H1 (cell line): ENCODE measurements around the gene CCNK. TPM values are rescaled to one million over a fixed set of nuclear protein-coding genes. Genes with fewer than 3 reads are reported as not detected.

Source experiments
- CTCF ChIA-PET: fragments of 300-600 bp; sonication (Branson Sonifier 250); formaldehyde crosslinking; loops from one replicate; lab custom pipeline; 2021; ENCODE audit not compliant: partially characterized antibody; lab: Charles Lee
- POLR2A ChIA-PET: fragments of 300-600 bp; sonication (Branson Sonifier 250); formaldehyde crosslinking; loops from one replicate; lab custom pipeline; 2021; ENCODE audit warnings: inconsistent platforms; ENCODE audit not compliant: partially characterized antibody; lab: Charles Lee
- DNase-seq, 2 experiments: peaks; one replicate each; pipeline versions ENCODE4 v3.0.0 to v3.0.0-alpha.2; 2010 to 2022; ENCODE audit warnings: low spot score in 2 of 2, low read depth in 1 of 2, mixed read lengths in 1 of 2
- FAIRE-seq: peaks from 2 replicates; lab custom pipeline; 2011; peaks lifted over from hg19 to GRCh38; lab: Jason Lieb, UNC
- H2AFZ ChIP-seq: 2 replicates; pipeline ENCODE4 v1.8.1; 2012; ENCODE audit warnings: low read length, inconsistent platforms
- H2AK5ac ChIP-seq: 2 replicates; pipeline ENCODE4 v1.6.1; 2013; ENCODE audit warnings: low read depth, low read length
- H2BK120ac ChIP-seq: replicated peaks from 2 replicates; pipeline ENCODE3; 2013; ENCODE audit warnings: low read depth, low read length, inconsistent platforms
- H2BK12ac ChIP-seq: 2 replicates; pipeline ENCODE4 v1.6.1; 2013; ENCODE audit warnings: low read depth, low read length
- H2BK15ac ChIP-seq: 2 replicates; pipeline ENCODE4 v1.6.1; 2013; ENCODE audit warnings: low read length
- H2BK20ac ChIP-seq: 2 replicates; pipeline ENCODE4 v1.6.1; 2013; ENCODE audit warnings: low read length
- H2BK5ac ChIP-seq: 2 replicates; pipeline ENCODE4 v1.6.1; 2013; ENCODE audit warnings: low read depth, low read length
- H3K14ac ChIP-seq: 2 replicates; pipeline ENCODE4 v1.6.1; 2013; ENCODE audit warnings: inconsistent platforms; ENCODE audit not compliant: insufficient read length
- H3K18ac ChIP-seq: 2 replicates; pipeline ENCODE4 v1.6.1; 2013; ENCODE audit warnings: low read length; ENCODE audit errors: extremely low read depth
- H3K23ac ChIP-seq: 2 replicates; pipeline ENCODE4 v1.6.1; 2013; ENCODE audit warnings: inconsistent platforms; ENCODE audit not compliant: insufficient read length
- H3K23me2 ChIP-seq: 2 replicates; pipeline ENCODE4 v1.6.1; 2013; ENCODE audit warnings: low read depth, low read length
- H3K27ac ChIP-seq: 2 replicates; pipeline ENCODE4 v1.6.1; 2011; ENCODE audit warnings: low read depth, low read length, inconsistent platforms
- H3K27me3 ChIP-seq, 4 experiments: replicated peaks in 1 of 4; 1 replicate in 1 of 4; 2 replicates in 3 of 4; pipeline versions ENCODE4 v1.6.1 to v1.8.1; 2011 to 2013; ENCODE audit warnings: low read length in 3 of 4, mild to moderate bottlenecking in 3 of 4, inconsistent platforms in 2 of 4, mixed read lengths in 2 of 4, moderate library complexity in 1 of 4; ENCODE audit not compliant: control insufficient read depth in 3 of 4, insufficient read depth in 3 of 4; ENCODE audit errors: extremely low read depth in 1 of 4
- H3K36me3 ChIP-seq, 4 experiments: 2 replicates each; pipeline versions ENCODE4 v1.6.1 to v1.8.1; 2011 to 2013; ENCODE audit warnings: mild to moderate bottlenecking in 4 of 4, low read length in 3 of 4, moderate library complexity in 2 of 4, control low read depth in 1 of 4, inconsistent platforms in 1 of 4; ENCODE audit not compliant: insufficient read depth in 4 of 4, control insufficient read depth in 2 of 4
- H3K4ac ChIP-seq: replicated peaks from 2 replicates; pipeline ENCODE3; 2013; ENCODE audit warnings: low read length, low read depth, mixed read lengths, inconsistent platforms; ENCODE audit not compliant: insufficient read length
- H3K4me1 ChIP-seq, 4 experiments: replicated peaks in 1 of 4; 1 replicate in 1 of 4; 2 replicates in 3 of 4; pipeline versions ENCODE4 v1.6.1 to v1.8.1; 2011 to 2013; ENCODE audit warnings: low read length in 3 of 4, inconsistent platforms in 2 of 4, mixed read lengths in 1 of 4; ENCODE audit not compliant: insufficient read depth in 4 of 4, control insufficient read depth in 3 of 4
- H3K4me2 ChIP-seq, 2 experiments: 2 replicates each; pipeline versions ENCODE4 v1.6.1 to v1.8.1; 2011 to 2013; ENCODE audit warnings: low read depth in 2 of 2, low read length in 2 of 2, control low read depth in 1 of 2, inconsistent platforms in 1 of 2, mild to moderate bottlenecking in 1 of 2; ENCODE audit not compliant: insufficient read depth in 1 of 2
- H3K4me3 ChIP-seq, 4 experiments: fragments of 200-600, 300-600 bp in 1 of 4; sonication (generic), shearing (Covaris generic), sonication (Bioruptor Twin) in 1 of 4; 2 replicates each; pipeline versions ENCODE4 v1.5.1 to v1.8.1; 2011 to 2016; ENCODE audit warnings: low read length in 4 of 4, low read depth in 3 of 4, control low read depth in 2 of 4, inconsistent platforms in 2 of 4, mild to moderate bottlenecking in 2 of 4, mixed read lengths in 1 of 4, moderate library complexity in 1 of 4; ENCODE audit not compliant: insufficient read depth in 2 of 4; ENCODE audit errors: extremely low read depth in 1 of 4
- H3K56ac ChIP-seq: replicated peaks from 2 replicates; pipeline ENCODE3; 2013; ENCODE audit warnings: low read depth, mild to moderate bottlenecking, mixed read lengths, low read length, inconsistent platforms; ENCODE audit not compliant: insufficient read length
- H3K79me1 ChIP-seq: 2 replicates; pipeline ENCODE4 v1.6.1; 2013; ENCODE audit warnings: low read depth, low read length, control low read depth
- H3K79me2 ChIP-seq, 2 experiments: 2 replicates each; pipeline versions ENCODE4 v1.6.1 to v1.8.1; 2012 to 2013; ENCODE audit warnings: low read length in 2 of 2, mild to moderate bottlenecking in 2 of 2, inconsistent platforms in 1 of 2; ENCODE audit not compliant: insufficient read depth in 2 of 2, control insufficient read depth in 1 of 2
- H3K9ac ChIP-seq, 4 experiments: replicated peaks in 1 of 4; 1 replicate in 1 of 4; 2 replicates in 3 of 4; pipeline versions ENCODE4 v1.6.1 to v1.8.1; 2011 to 2013; ENCODE audit warnings: low read depth in 3 of 4, low read length in 3 of 4, control low read depth in 2 of 4, mild to moderate bottlenecking in 2 of 4, moderate library complexity in 2 of 4, inconsistent platforms in 1 of 4; ENCODE audit errors: extremely low read depth in 1 of 4
- H3K9me3 ChIP-seq, 2 experiments: 2 replicates each; pipeline versions ENCODE4 v1.6.1 to v1.8.1; 2012 to 2013; ENCODE audit warnings: mild to moderate bottlenecking in 2 of 2, moderate library complexity in 2 of 2, control low read depth in 1 of 2, inconsistent platforms in 1 of 2, low read depth in 1 of 2, low read length in 1 of 2, mixed read lengths in 1 of 2; ENCODE audit not compliant: insufficient read depth in 2 of 2
- H4K20me1 ChIP-seq, 2 experiments: replicated peaks in 1 of 2; 2 replicates each; pipeline versions ENCODE3 to v1.8.1; 2011 to 2013; ENCODE audit warnings: inconsistent platforms in 2 of 2, low read length in 2 of 2, mild to moderate bottlenecking in 1 of 2; ENCODE audit not compliant: insufficient read depth in 2 of 2, control insufficient read depth in 1 of 2
- H4K5ac ChIP-seq: 2 replicates; pipeline ENCODE4 v1.6.1; 2013; ENCODE audit warnings: low read length, low read depth, mixed read lengths, inconsistent platforms; ENCODE audit not compliant: insufficient read length
- H4K8ac ChIP-seq: 2 replicates; pipeline ENCODE4 v1.8.0; 2013; ENCODE audit warnings: mild to moderate bottlenecking, moderate library complexity, low read length, inconsistent platforms; ENCODE audit not compliant: insufficient read depth; ENCODE audit errors: extremely low read depth
- H4K91ac ChIP-seq: replicated peaks from 2 replicates; pipeline ENCODE3; 2013; ENCODE audit warnings: low read length, mixed read lengths, inconsistent platforms; ENCODE audit not compliant: insufficient read length
- CTBP2 ChIP-seq: IDR thresholded peaks from 2 replicates; pipeline ENCODE4 v1.7.0; 2011; ENCODE audit warnings: borderline replicate concordance, mild to moderate bottlenecking, moderate library complexity, mixed read lengths, low read length; ENCODE audit not compliant: insufficient read depth, insufficient read length
- HDAC2 ChIP-seq, 2 experiments: fragments of 300-600 bp in 1 of 2; sonication (generic) in 1 of 2; IDR thresholded peaks; 2 replicates each; pipeline ENCODE4 v1.6.1; 2011 to 2012; ENCODE audit warnings: low read depth in 2 of 2, low read length in 2 of 2, mild to moderate bottlenecking in 2 of 2, moderate library complexity in 2 of 2, borderline replicate concordance in 1 of 2, inconsistent platforms in 1 of 2
- KDM5A ChIP-seq: fragments of 200-600 bp; IDR thresholded peaks from 2 replicates; pipeline ENCODE4 v1.7.1; 2012; ENCODE audit warnings: mild to moderate bottlenecking, low read length, inconsistent platforms, mixed read lengths
- POLR2AphosphoS5 ChIP-seq: IDR thresholded peaks from 2 replicates; pipeline ENCODE4 v1.6.1; 2011; ENCODE audit warnings: low read depth, low read length
- POU5F1 ChIP-seq: IDR thresholded peaks from 2 replicates; pipeline ENCODE4 v1.6.1; 2011; ENCODE audit warnings: low read depth, mild to moderate bottlenecking, low read length, moderate library complexity
- YY1 ChIP-seq: IDR thresholded peaks from 2 replicates; pipeline ENCODE4 v1.6.1; 2011; ENCODE audit warnings: low read depth, mild to moderate bottlenecking, low read length
- ZNF274 ChIP-seq: IDR thresholded peaks from 2 replicates; pipeline ENCODE4 v1.7.0; 2012; ENCODE audit warnings: low read length, borderline replicate concordance; ENCODE audit errors: extremely low read depth
- WGBS, 2 experiments: shearing (Covaris generic) in 1 of 2; methylation state at CpG; one replicate each; pipeline versions ENCODE4 v1.1.6 to v1.1.7; 2013 to 2015; ENCODE audit warnings: low lambda C conversion rate in 2 of 2, mixed read lengths in 2 of 2, inconsistent platforms in 1 of 2, low coverage in 1 of 2, missing lambda C conversion rate in 1 of 2; ENCODE audit not compliant: insufficient replicate concordance in 2 of 2, insufficient coverage in 1 of 2, insufficient read length in 1 of 2; ENCODE audit errors: extremely low coverage in 1 of 2, missing lambda C conversion rate in 1 of 2; 5-methylcytosine and 5-hydroxymethylcytosine counted together
- polyA plus RNA-seq, 7 experiments: library from polyadenylated mRNA; depleted of rRNA in 3 of 7; stranded (reverse) in 5 of 7; unstranded in 2 of 7; fragments of >200 nt in 5 of 7; fragments of 200-250 nt in 2 of 7; gene quantifications; 1 replicate in 5 of 7; 2 replicates in 1 of 7; 4 replicates in 1 of 7; pipeline versions ENCODE4 v1.2.1 to v1.2.3, GENCODE V29; 2011 to 2013; ENCODE audit warnings: missing spikeins in 2 of 7, mixed read lengths in 2 of 7
- total RNA-seq: library from RNA; stranded (reverse); fragmentation: NEBNext Ultra II Directional; extraction: Animal tissue kit (Norgen Biotek cat#: 25700); gene quantifications from 2 replicates; pipeline ENCODE4 v1.2.1, GENCODE V29; 2021

CCNK gene
- total and polyA plus RNA-seq, 2 of the 8 experiments (the other 6 are each of a cell fraction or from before 2014, with no cell fraction given) = 10.7 to 82.7 TPM

DNA sequence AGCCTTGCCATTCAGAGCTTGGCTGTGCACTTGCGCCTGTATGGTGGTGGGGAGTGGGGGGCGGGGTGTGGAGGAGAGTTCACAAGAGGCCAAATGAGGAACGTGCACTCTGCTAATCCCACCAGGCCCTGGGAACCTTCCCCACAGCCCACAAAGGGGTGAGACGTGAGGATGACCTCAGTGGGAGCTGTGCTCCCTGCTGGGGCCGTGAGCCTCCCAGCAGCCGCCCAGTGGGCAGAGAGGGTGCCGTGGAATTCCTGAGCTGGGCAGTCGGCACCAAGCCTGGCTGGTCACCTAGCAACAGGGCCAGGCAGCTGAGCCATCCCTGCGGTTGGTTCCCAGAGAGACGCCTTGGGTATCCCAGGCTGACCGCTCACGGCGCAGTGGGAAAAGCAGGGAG lies 53.7 kb downstream of the CCNK start:
- DNase-seq = no peak
- H4K5ac ChIP-seq = no peak overlapping the region
- no peaks in the 10 kb centered on the region for H3K9me3 ChIP-seq
- peaks cover 0 to 34% of the 10 kb centered on the region in 2 experiments; a peak in 1 of 4 replicates for H3K79me2 ChIP-seq
- no peaks in the 10 kb centered on the region for H3K36me3 ChIP-seq
- 87% methylated on average over 13 of the region's 13 CpGs; no CpG with 5 or more reads in 1 of the 2 experiments for WGBS, 2 experiments
- H3K23ac ChIP-seq = no peak overlapping the region
- H2BK12ac ChIP-seq = no peak overlapping the region
- H4K8ac ChIP-seq = no peak overlapping the region
- peaks cover 7 to 11% of the 10 kb centered on the region in 2 experiments for H4K20me1 ChIP-seq
- H3K27ac ChIP-seq = no peak overlapping the region
- peaks cover 3 to 47% (median 30%) of the 10 kb centered on the region in 4 experiments for H3K4me1 ChIP-seq
- H3K23me2 ChIP-seq = no peaks in the 10 kb centered on the region
- CTCF ChIA-PET = interaction anchor here (1.0 to 6.2 kb wide), 9 partner anchors 10 to 153 kb away, joined by 3 to 40 read pairs (median 7); no protein-coding TSS in a partner anchor
- H3K56ac ChIP-seq = no peak overlapping the region
- no peak overlapping the region for H2AFZ ChIP-seq
- no peak overlapping the region for H3K9ac ChIP-seq
- H4K91ac ChIP-seq = no peak overlapping the region
- no peaks in the 10 kb centered on the region for H3K27me3 ChIP-seq
- TF ChIP-seq YY1 (no peak), KDM5A (no peak), CTBP2 (no peak), POU5F1 (no peak), ZNF274 (no peak), POLR2AphosphoS5 (no peak), HDAC2 (IDR thresholded peaks at IDR 0.05; ENCODE audit: borderline replicate concordance in 1 of 2, low read depth in 2 of 2, low read length in 2 of 2) (no peak)
- TF ChIP-seq, all 59 proteins: peak for 0
- H2BK15ac ChIP-seq = no peak overlapping the region
- POLR2A ChIA-PET = interaction anchor here (0.9 kb wide), 1 partner anchor 18 kb away, joined by 3 read pairs; no protein-coding TSS in a partner anchor
- H3K14ac ChIP-seq = no peak overlapping the region
- no peak overlapping the region for H2BK5ac ChIP-seq
- H3K18ac ChIP-seq = no peak overlapping the region; the same call in 1 of the 2 replicates
- no peak overlapping the region for H2BK20ac ChIP-seq
- no peak overlapping the region for H3K4me2 ChIP-seq
- no peak overlapping the region for H2AK5ac ChIP-seq
- no peak overlapping the region for H2BK120ac ChIP-seq
- H3K4ac ChIP-seq = no peak overlapping the region
- no peak for FAIRE-seq
- no peak overlapping the region for H3K4me3 ChIP-seq
- peaks cover 16% of the 10 kb centered on the region for H3K79me1 ChIP-seq
